Prostate gland (tissue), 2 donors: ENCODE results near the gene TEF. TPM values are rescaled to one million over a fixed set of nuclear protein-coding genes. Genes with fewer than 3 reads are reported as not detected.

Source experiments
- DNase-seq: peaks from one replicate; pipeline ENCODE4 v3.0.0-alpha.2; 2019; ENCODE audit warnings: low spot score
- H3K27ac ChIP-seq, 2 donors: fragments of 200-600 bp; sonication (generic); 2 replicates each; pipeline ENCODE4 v1.5.1; 2017 to 2019
- H3K27me3 ChIP-seq: fragments of 200-600 bp; sonication (generic); replicated peaks from 2 replicates; pipeline ENCODE4 v1.5.1; 2019; ENCODE audit not compliant: insufficient read depth
- H3K36me3 ChIP-seq, 2 donors: fragments of 200-600 bp; sonication (generic); 1 replicate in 1 of 2; 2 replicates in 1 of 2; pipeline versions ENCODE4 v1.5.1 to v1.8.1; 2017 to 2019
- H3K4me1 ChIP-seq: fragments of 200-600 bp; sonication (generic); replicated peaks from 2 replicates; pipeline ENCODE4 v1.5.1; 2019
- H3K4me3 ChIP-seq, 2 donors: fragments of 200-600 bp; sonication (generic); 2 replicates each; pipeline ENCODE4 v1.5.1; 2017 to 2019
- H3K9me3 ChIP-seq: fragments of 200-600 bp; sonication (generic); 2 replicates; pipeline ENCODE4 v1.5.1; 2017
- POLR2A ChIP-seq: fragments of 450-650 bp; IDR thresholded peaks from one replicate; pipeline ENCODE4 v1.6.1; 2016; ENCODE audit warnings: antibody characterized with exemption, mild to moderate bottlenecking
- POLR2AphosphoS5 ChIP-seq: sonication (generic); formaldehyde crosslinking; IDR thresholded peaks from one replicate; pipeline ENCODE4 v1.6.1; 2017; ENCODE audit warnings: antibody characterized with exemption
- WGBS: methylation state at CpG from one replicate; pipeline ENCODE4 v1.1.5; 2018; 5-methylcytosine and 5-hydroxymethylcytosine counted together
- intact Hi-C: fragments of 100-400 bp; cut with DNase I; formaldehyde crosslinking; loops from one replicate; pipeline ENCODE4 v1.14.2; 2022
- total RNA-seq, 2 donors: library from RNA; depleted of rRNA; stranded (reverse); fragments of >200 nt; gene quantifications; one replicate each; pipeline ENCODE4 v1.1.0, GENCODE V29; 2016
- TF ChIP-seq, protein P1 (sequence below), 4 experiments: fragments of 200-600 bp in 2 of 4; fragments of 450-650 bp in 2 of 4; sonication (generic) in 2 of 4; IDR thresholded peaks; 1 replicate in 3 of 4; 2 replicates in 1 of 4; pipeline ENCODE4 v1.5.1; 2016 to 2019; ENCODE audit warnings: antibody characterized with exemption in 4 of 4, mild to moderate bottlenecking in 2 of 4, moderate library complexity in 2 of 4

TEF gene
- total RNA-seq, 2 donors from 2014 or later = 26.2 to 51.7 TPM

DNA sequence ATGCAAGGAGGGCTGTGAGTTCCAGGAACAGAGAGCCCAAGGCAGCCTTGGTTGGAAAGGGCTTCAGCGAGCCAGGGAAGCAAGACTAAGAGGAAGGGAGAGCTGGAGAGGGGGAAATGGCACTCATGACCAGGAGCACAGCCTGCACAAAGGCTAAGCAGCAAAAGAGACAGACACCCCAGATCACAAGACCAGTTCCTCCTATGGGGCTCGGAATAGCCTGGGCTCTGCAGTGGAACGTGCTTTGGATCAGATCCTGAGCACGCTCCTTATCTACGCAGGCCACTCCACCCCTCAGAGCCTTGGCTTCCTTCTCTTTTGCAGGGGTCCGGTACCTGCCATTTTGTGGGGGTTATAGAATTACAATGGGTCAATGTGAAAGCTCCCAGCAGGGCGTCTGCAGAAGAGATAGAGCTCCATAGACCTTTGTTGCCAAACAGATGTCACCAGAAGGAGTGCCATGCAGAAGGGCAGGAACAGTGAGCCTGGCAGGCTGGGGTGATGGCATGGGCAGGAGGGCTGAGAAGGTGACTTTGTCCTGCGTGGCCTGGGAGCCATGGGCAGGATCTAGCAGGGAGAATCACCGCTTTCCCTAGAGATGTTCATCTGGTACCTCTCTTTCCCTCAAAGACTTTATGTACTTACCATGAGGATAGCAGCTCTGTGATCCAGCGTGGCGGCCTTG, 46.6 kb upstream of the TEF start:
- Histone ChIP-seq H3K27me3 (no peaks in the 10 kb centered on the region), H3K36me3 (peaks cover 5 to 19% of the 10 kb centered on the region in 2 donors), H3K27ac (no peak overlapping the region), H3K4me3 (no peak overlapping the region), H3K4me1 (no peaks in the 10 kb centered on the region), H3K9me3 (no peaks in the 10 kb centered on the region)
- intact Hi-C loops = no loop called here
- no peak for DNase-seq
- TF ChIP-seq, protein P1, sequence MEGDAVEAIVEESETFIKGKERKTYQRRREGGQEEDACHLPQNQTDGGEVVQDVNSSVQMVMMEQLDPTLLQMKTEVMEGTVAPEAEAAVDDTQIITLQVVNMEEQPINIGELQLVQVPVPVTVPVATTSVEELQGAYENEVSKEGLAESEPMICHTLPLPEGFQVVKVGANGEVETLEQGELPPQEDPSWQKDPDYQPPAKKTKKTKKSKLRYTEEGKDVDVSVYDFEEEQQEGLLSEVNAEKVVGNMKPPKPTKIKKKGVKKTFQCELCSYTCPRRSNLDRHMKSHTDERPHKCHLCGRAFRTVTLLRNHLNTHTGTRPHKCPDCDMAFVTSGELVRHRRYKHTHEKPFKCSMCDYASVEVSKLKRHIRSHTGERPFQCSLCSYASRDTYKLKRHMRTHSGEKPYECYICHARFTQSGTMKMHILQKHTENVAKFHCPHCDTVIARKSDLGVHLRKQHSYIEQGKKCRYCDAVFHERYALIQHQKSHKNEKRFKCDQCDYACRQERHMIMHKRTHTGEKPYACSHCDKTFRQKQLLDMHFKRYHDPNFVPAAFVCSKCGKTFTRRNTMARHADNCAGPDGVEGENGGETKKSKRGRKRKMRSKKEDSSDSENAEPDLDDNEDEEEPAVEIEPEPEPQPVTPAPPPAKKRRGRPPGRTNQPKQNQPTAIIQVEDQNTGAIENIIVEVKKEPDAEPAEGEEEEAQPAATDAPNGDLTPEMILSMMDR (IDR thresholded peaks at IDR 0.05) = no peak
- TF ChIP-seq POLR2A = no peak
- TF ChIP-seq POLR2AphosphoS5 = no peak
- 92% methylated on average over 11 of the region's 11 CpGs for WGBS

DNA sequence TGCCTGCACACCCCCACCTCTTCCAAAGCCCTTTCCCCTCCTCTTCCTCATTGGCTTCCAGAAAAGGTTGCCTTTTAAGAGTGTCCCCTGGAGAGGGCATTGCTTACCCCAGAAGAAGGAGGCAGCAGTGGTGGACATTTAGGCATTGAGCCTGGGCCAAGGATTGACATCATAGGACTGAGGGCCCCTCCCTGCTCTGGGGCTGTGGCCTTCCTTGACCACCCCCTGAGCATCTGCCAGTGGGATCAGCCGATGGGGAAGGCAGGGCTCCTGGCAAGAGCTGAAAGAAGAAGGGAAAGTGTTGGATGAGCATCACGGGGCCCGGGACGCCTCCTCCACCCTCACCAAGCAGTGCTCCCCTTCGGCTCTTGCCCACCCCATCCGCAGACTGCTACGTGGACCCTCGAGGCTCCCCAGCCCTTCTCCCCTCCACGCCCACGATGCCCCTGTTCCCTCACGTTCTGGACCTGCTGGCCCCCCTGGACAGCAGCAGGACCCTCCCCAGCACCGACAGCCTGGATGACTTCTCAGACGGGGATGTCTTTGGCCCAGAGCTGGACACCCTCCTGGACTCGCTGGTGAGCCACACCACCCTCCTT, 43.0 kb upstream of the TEF start:
- no peaks in the 10 kb centered on the region for H3K27me3 ChIP-seq
- intact Hi-C loops = no loop called here
- no peaks in the 10 kb centered on the region for H3K9me3 ChIP-seq
- TF ChIP-seq POLR2AphosphoS5 = no peak
- TF ChIP-seq POLR2A = no peak
- TF ChIP-seq, protein P1 (IDR thresholded peaks at IDR 0.05) = no peak
- no peak overlapping the region for H3K4me3 ChIP-seq
- WGBS = 89% methylated on average over 14 of the region's 14 CpGs
- no peak for DNase-seq
- peaks cover 7 to 17% of the 10 kb centered on the region in 2 donors for H3K36me3 ChIP-seq
- no peak overlapping the region for H3K27ac ChIP-seq
- no peaks in the 10 kb centered on the region for H3K4me1 ChIP-seq

DNA sequence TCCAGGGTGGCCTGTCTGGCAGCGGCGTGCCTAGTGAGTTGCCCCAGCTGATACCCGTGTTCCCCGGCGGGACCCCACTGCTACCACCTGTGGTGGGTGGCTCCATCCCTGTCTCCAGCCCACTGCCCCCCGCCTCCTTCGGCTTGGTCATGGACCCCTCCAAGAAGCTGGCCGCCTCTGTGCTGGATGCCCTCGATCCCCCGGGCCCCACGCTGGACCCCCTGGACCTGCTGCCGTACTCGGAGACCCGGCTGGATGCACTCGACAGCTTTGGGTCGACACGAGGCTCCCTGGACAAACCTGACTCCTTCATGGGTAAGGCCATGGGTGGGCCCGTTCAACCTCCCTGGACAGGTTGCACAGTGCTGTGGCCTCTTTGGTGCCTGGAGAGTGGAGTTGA, 41.9 kb upstream of the TEF start:
- H3K9me3 ChIP-seq = no peaks in the 10 kb centered on the region
- intact Hi-C loops = no loop called here
- peaks cover 8 to 26% of the 10 kb centered on the region in 2 donors for H3K36me3 ChIP-seq
- TF ChIP-seq POLR2AphosphoS5 (no peak), POLR2A (no peak)
- TF ChIP-seq, protein P1 (IDR thresholded peaks at IDR 0.05) = no peak
- no peaks in the 10 kb centered on the region for H3K4me1 ChIP-seq
- H3K27ac ChIP-seq = no peak overlapping the region
- no peak for DNase-seq
- 90% methylated on average over 18 of the region's 18 CpGs for WGBS
- no peak overlapping the region for H3K4me3 ChIP-seq
- no peaks in the 10 kb centered on the region for H3K27me3 ChIP-seq

DNA sequence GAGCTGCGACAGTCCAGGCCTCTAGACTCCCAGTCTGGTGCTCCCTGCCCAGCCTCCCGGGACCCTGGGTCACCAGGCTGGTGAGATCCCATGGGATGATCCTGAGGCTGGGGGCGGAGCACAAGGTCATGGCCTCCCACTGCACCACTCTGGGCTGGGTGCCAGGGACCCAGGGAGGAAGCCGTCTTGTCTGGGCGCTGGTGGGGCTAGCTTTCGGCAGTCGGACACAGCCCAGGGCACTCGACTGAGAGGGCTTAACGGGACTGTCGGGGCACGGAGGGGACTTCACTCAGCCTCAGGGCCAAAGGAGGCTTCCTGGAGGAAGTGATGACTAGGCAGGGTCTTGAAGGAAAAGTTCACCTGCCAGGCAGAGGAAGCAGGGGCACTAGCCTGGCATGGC, 41.4 kb upstream of the TEF start:
- intact Hi-C loops = no loop called here
- 78% methylated on average over 11 of the region's 11 CpGs for WGBS
- H3K4me1 ChIP-seq = no peaks in the 10 kb centered on the region
- TF ChIP-seq POLR2A (no peak), POLR2AphosphoS5 (no peak)
- TF ChIP-seq, protein P1 (IDR thresholded peaks at IDR 0.05) = no peak
- no peak overlapping the region for H3K4me3 ChIP-seq
- H3K27me3 ChIP-seq = no peaks in the 10 kb centered on the region
- no peak overlapping the region for H3K27ac ChIP-seq
- no peak for DNase-seq
- H3K9me3 ChIP-seq = no peaks in the 10 kb centered on the region
- peaks cover 8 to 26% of the 10 kb centered on the region in 2 donors for H3K36me3 ChIP-seq

DNA sequence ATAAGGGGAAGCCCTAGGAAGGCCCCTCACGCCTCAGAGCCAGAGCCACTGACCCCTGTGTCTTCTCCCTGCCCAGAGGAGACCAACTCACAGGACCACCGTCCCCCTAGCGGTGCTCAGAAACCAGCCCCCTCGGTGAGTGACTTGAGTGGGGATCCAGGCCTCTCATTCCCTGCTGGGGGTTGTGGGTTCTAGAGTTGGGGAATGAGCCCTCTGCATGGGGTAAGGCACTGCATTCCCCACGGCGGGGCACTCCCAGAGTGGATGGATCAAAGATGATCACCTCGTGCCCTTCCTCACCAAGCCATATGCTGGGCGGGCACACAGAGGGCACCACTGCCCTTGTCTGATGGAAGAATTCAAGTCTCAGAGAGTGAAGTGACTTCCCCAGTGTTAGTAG, 40.7 kb upstream of the TEF start:
- Histone ChIP-seq H3K4me1 (no peaks in the 10 kb centered on the region), H3K27ac (no peak overlapping the region), H3K27me3 (no peaks in the 10 kb centered on the region), H3K36me3 (peaks cover 8 to 26% of the 10 kb centered on the region in 2 donors), H3K9me3 (no peaks in the 10 kb centered on the region), H3K4me3 (no peak overlapping the region)
- 91% methylated on average over 8 of the region's 8 CpGs for WGBS
- TF ChIP-seq POLR2A (no peak), POLR2AphosphoS5 (no peak)
- TF ChIP-seq, protein P1 (IDR thresholded peaks at IDR 0.05) = no peak
- DNase-seq = no peak
- intact Hi-C loops = no loop called here
